G401 (cell line): Measurements from ENCODE around the gene FUS. TPM values are rescaled to one million over a fixed set of nuclear protein-coding genes. Genes with fewer than 3 reads are reported as not detected.
A peak's percentile ranks its signal among the peaks of the same experiment; 100 is the strongest.
"Not testable (repeated sequence)": the region's sequence is repeated elsewhere in the genome, so short reads cannot be mapped to it uniquely, and the experiment has no call there.

Experiments
- DNase-seq: peaks from one replicate; pipeline ENCODE4 v3.0.0-alpha.2; 2015; ENCODE audit warnings: low spot score
- in situ Hi-C: cut with HindIII; loops from 2 replicates; pipeline ENCODE4 v1.10.0; 2016; ENCODE audit warnings: low sequenced_read_pairs, mixed read lengths
- total RNA-seq: library from RNA; depleted of rRNA; stranded (reverse); fragments of >200 nt; shearing (Covaris generic); gene quantifications from 2 replicates; pipeline ENCODE4 v1.2.3, GENCODE V29; 2014

FUS gene
- total RNA-seq, 1 experiment from 2014 or later = 70.0 TPM

DNA sequence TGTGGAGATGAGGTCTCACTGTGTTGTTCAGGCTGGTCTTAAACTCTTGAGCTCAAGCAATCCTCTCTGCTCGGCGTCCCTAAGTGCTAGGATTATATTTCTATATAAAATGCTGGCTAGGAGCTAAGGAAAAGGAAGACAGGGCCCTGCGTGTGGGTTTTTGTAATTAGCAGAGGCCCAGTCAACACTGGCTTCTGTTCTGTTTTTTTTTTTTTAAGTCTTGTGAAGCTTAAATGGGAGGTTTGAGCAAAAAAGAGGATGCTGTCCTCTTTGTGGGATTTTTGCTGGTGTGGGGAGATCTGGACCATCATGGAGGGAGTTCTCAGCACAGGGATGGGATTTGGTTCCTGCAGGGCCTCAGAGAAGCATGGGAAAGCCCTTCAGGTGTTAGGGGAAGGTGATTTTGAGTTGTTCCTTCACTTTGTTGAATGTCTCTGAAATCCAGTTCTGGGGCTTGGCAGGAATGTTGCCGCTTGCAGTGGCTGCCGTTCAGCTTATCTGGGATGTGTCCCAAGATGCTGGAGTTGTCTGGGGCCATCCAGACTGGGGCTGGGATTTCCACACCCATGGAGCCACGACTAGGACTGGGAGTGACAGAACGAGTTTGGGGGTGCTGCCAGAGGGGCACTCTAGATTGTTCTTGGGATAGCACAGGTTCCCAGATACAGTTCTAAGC lies 18.4 kb downstream of the FUS start:
- no peak for DNase-seq
- in situ Hi-C loops = no loop called here

DNA sequence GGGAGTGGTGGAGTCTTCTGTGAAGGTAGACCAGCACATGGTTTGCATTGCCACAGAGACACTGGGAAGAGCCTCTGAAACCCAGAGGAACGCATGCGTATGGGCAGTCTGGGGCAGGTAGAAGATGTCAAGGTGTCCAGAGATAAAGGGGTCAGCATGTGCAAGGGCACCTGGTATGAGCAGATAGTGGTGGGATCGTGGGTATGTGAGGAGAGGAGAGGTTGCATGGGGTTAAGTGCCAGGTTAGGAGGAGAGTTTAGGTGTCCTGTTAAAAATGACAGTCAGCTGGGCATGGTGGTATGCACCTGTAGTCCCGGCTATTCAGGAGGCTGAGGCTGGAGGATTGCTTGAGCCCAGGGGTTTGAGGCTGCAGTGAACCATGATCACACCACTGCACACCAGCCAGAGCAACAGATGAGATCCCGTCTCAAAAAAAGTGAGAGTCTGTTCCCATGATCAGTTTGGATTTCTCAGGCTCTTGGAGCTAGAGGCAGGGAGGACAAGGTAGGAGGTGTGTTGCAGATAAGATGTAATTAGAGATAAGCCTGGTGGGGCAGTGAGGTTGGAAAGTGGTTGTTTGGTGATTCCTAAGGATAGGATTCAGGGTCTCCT lies 19.6 kb downstream of the FUS start:
- DNase-seq = no peak
- in situ Hi-C loops = no loop called here

DNA sequence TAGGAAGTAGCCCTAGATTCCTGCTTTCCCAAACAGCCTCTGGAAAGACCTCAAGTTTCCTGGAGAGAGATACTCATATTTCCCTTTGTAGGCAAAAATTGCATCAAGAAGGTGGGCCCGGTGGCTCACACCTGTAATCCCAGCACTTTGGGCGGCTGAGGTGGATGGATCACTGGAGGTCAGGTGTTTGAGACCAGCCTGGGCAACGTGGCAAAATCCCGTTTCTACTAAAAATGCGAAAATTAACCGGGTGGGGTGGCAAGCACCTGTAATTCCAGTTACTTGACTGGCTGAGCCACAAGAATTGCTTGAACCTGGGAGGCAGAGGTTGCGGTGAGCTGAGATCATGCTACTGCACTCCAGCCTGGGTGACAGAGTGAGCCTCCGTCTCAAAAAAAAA lies 20.2 kb downstream of the FUS start:
- in situ Hi-C loops = not testable (repeated sequence)

DNA sequence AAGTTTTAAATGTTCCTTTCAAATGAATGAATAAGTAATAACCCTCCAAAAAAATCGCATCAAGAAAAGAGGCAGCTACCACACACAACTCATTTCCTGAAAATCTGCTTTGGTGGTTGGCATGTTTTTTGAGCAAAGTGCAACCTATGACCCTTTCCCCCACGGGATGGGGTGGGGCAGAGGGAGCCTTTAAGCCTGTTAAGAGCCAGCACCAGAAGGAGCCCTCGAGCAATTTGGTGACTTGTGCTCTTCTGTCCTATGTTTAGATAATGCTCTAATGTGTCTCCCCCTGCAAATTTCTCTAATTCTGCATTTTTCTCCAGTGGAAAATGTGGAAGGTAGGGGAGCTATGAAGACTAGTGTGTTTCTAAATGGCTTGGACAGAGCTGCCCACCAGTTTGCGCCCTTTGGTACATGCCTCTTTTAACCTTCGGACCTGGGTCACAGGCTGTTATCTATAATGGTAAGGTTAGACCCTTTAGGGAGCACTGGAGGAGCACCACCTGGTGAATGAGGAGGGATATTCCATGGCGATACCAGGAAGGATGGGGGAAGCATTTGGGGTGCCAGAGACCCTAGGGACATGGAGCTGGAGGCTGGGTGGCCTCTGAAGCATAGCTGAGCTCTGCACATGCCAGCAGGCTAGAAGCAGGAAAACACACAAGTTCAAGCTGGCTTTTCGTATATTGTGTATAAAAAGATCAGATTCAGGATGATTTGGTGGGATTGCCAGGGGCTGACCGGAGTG lies 21.1 kb downstream of the FUS start:
- DNase-seq = no peak
- in situ Hi-C loops = no loop called here

More for the DNA sequence above, 20.2 kb downstream of the FUS start:
- DNase-seq = not testable (repeated sequence)

DNA sequence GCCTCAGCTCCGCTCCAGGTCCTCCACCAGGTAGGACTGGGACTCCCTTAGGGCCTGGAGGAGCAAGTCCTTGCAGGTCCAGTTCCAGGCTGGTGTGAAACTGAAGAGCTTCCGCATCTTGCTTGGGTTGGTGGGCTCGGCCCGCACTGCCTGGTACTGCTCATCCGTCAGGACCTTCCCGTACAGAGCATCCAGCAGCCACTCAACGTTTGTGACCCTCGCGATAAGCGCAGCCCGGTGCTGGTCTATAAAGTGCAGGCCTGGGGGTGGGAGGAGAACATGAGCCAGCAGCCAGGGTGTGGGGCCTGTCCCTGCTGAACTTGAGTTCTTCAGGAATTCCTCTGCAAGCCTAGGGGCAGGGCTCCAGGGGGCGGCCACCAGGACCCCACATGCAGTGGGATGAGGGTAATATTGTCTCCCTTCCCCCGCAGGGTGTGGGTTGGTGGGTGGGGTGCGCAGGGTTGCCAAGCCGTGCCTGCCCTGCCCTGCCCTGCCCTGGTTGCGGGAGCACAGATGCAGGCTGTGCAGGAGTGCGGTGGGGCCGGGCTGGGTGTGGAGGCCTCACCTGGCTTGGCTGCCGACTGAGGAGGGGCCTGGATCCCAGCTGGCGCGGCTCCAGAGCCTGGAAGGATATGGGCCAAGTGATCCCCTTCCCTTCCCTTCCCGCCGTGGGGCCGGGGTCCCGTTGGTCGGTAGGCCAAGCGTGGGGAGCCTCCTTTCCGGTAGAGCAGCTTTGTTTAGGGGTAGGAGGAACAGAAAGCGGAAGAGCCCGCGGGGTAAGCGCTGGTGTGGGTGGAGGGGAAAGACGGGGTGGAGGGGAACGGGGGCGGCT lies 21.9 kb downstream of the FUS start:
- in situ Hi-C loops = no loop called here
- peak; percentile 38 for DNase-seq

DNA sequence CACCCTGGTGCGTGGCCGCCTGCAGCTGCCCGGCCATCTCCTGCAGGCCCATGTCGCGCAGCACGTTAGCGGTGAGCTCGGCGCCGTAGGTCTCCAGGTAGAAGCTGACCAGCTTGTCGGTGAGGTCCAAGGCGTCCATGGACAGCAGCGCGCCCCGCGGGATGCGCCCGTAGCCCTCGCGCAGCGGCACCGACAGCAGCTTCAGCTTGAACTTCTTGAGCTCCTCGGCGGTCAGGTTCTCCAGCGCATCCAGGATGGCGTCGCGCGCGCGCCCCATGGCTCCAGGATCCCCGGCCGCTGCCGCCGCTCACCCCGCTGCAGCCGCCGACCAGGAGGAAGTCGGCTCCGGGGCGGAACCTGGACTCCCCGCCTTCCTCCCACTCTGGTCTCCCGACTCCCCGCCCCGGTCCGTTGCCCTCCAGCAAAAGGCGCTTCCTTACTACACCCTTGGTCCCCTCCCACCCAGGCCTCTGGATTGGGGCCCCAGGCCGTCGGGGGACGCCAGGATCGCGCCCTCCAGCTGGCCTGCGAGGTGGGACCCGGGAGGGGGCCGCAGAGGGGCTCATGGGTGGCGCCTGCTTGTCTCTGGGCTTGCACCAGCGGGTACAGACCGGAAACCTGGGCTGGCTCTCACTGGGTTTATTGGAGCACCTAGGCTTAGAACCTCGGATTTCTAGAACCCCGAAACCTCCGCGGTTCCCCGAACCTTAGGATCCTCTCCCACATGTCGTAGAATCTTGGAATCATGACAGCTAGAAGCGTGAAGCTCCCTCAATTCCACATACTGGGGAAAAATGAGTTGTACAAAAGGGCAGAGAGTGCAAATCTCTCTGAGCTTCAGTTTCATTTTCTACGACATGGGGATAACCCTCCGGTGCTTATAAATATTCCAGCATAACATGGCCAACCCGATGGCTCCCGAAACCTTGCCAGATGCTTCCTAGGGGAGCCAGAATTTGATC lies 22.8 kb downstream of the FUS start, which contains the start of gene PYCARD:
PYCARD (minus strand) TSS at position 347 of the 962 bp plus-strand sequence; CDS start at position 277, 70 bp downstream.
- peak; percentile 53 for DNase-seq
- in situ Hi-C loops = no loop called here

DNA sequence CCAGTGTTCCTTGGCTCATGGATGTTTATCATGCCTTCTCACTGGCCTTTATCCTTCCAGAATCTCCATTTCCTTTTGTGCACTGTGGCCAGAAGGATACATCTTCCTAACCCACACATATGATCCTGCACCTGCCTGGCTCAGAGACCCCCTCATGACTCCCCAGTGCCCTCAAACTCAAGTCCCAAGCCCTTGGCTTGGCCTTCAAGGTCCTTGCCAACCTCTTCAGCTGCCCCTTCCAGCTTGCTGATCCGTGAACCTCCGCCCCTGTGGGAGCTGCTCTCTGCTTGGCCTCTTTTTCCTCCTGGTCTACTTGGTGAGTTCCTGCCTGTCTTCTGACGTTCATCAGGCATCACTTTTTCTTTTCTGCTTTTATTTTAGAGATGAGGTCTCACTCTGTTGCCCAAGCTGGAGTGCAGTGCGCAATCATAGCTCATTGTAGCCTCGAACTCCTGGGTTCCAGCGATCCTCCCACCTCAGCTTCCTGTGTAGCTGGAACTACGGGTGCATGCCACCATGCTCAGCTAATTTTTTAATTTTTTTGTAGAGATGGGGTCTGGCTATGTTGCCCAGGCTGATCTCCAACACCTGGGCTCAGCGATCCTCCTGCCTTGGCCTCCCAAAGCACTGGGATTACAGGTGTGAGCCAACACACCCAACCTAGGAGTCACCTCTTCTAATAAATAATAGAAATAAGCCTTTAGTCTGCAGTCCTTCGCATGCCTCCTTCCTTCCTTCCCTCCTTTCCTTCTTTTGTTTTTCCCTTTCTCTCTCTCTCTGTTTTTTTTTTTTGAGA lies 25.1 kb downstream of the FUS start:
- in situ Hi-C loops = no loop called here
- no peak for DNase-seq

DNA sequence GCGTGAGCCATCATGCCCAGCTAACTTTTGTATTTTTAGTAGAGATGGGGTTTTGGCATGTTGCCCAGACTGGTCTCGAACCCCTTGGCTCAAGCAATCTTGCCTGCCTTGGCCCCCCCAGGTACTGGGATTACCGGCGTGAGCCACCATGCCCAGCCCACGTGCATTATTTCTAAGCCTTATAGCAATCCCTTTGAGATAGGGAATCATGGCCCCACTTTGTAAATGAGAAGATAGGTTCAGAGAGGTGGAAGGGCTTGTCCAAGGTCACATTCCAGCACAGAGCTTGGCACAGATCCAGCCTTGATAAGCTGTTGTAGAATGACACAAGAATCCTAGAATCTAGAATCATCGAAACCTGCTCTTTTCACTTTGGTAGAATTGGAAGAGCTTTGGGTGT lies 26.8 kb downstream of the FUS start:
- in situ Hi-C loops = no loop called here
- DNase-seq = no peak

DNA sequence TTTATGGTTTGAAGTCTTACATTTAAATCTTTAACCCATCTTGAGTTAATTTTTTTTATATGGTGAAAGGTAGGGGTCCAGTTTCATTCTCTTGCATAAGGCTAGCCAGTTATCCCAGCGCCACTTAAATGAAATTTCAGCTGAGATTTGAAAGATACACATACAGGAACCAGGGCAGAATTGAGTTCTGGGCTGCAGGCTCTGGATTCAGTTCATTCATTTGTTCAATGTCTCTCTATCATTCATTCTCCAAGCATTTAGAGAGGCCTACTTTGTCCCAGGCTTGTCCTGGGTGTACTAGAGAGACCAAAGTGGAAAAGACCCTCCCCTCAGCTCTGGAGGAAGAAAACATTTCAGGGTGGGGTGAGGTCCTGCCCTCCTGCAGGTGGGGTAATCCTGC lies 33.4 kb downstream of the FUS start:
- in situ Hi-C loops = no loop called here
- DNase-seq = no peak

DNA sequence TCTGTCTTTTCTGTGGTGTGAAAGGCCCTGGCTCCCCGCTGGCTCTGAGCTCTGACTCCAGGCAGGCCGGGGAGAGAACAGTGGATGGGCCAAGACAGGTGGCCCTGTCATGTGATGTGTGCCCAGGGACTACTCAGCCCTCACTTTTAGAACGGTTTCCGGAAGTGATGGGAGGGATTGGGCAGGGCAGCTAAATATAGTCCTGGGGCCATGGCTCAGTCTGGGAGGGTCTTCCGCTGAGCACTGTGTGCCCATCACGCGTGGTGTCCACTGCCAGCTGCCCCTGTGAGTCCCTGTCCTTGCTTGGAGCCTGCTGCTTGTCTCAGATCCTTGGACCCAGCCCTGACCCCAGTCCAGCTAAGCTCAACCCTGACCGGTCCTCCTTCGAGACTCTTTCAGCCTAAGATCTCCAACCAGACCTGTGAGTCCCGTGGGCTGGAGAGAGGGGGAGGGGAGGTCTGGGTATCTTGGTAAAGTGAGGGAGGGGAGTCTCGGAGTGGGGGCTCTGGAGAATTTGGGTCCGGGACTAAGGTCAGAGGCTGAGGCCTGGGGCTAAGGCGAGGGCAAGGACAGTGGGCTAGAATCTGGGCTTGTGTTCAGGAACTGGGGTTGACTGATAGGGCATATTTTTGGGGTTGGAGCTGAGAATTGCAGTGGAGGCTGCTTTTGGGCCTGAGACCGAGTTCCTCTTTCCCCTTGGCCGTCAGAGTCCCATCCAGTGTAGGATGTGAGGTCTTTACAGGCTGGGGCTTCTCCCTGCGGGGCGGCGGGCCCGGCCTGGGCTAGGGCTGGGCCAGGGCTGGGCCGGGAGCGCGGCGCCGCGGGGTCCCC lies 34.2 kb downstream of the FUS start, which contains the start of gene TRIM72:
TRIM72 (plus strand) TSS at position 243 of the 831 bp plus-strand sequence. CDS start 620 bp downstream, outside the sequence.
- in situ Hi-C loops = no loop called here
- DNase-seq = peak; percentile 56

DNA sequence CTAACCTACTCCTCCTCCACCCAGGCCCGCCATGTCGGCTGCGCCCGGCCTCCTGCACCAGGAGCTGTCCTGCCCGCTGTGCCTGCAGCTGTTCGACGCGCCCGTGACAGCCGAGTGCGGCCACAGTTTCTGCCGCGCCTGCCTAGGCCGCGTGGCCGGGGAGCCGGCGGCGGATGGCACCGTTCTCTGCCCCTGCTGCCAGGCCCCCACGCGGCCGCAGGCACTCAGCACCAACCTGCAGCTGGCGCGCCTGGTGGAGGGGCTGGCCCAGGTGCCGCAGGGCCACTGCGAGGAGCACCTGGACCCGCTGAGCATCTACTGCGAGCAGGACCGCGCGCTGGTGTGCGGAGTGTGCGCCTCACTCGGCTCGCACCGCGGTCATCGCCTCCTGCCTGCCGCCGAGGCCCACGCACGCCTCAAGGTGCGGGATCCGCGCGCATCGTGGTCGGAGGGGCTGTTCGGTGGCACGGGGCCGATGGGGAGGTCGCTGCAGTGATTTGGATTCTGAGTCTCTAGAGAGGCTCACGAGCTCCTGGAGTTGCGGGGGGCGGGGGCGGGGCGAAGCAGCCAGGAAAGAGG lies 34.9 kb downstream of the FUS start:
- peak; percentile 48 for DNase-seq

DNA sequence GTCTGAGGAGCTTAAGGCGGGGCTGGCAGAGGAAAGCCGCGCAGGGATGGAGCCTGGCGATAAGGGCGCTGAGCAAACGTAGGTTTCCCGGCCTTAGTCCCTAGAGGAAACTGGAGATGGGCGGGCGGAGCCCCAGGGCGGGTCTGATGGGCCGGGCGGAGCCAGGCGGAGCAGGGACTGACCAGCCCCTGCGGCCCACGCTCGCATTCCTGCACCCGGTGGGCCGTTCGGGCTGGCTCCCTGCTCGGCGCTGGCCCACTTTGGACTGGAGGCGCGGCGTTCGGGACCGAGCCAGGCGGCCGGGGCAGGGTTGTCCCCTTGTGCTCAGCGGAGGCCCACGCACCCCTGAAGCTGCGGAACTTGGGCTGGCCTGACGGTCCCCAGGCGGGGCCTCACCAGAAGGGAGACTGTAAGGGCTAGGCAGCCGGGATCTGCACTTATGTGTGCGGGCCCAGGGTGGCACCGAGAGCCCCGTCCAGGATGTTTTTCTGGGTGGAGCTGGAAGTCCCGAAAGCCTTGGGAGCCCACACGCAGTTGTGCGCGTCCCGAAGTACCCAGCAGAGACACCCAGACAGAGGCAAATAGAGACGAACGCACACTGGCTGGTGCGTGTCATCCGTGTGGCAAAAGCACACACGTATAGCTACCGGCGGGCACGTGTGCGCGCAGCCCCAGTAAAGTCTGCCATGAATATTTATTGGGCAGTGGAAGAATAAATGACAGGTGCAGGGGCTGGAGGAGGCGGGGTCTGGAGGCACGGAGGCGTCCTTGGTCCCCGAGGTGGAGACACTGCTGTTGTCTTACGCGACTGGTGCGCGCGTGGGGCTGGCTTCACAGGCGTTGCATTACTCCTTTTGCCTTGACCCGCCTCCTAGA lies 35.6 kb downstream of the FUS start:
- in situ Hi-C loops = no loop called here

More for the DNA sequence above, 34.9 kb downstream of the FUS start:
- in situ Hi-C loops = no loop called here

DNA sequence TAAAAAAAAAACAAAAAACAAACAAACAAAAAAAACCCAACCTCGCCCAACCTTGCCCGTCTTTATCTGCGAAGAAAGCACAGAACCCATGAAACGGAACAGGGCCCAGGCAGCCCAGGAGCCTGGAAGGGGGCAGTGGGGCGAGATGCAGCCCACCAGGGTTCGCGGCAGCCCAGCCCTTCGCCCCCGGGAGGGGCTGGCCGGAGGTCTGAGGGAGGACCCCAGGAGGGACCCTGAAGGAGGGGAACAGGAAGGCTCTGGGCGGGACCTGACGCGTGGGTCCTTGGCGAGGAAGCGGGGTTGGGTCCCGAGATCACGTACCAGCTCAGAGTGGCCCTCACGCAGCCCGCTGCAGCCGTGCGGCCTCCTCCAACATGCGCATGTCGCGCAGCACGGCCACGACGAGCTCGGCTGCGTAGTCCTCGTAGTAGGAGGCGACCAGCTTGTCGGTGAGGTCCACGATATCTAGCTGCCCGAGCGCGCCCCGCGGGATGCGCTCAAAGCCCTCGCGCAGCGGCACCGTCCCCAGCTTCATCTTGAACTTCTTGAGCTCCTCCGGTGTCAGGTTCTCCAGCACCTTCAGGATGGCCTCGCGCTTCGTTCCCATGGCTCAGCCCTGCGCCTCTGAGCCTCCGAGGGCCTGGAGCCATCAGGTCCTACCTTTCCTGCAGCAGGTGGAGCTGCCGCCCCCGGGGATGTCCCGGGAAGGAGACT lies 36.6 kb downstream of the FUS start, which contains the start of gene PYDC1:
PYDC1 (minus strand) TSS at position 714 of the 714 bp plus-strand sequence; CDS start at position 607, 107 bp downstream.
- in situ Hi-C loops = no loop called here

More for the DNA sequence above, 35.6 kb downstream of the FUS start:
- peak; percentile 90 for DNase-seq

DNA sequence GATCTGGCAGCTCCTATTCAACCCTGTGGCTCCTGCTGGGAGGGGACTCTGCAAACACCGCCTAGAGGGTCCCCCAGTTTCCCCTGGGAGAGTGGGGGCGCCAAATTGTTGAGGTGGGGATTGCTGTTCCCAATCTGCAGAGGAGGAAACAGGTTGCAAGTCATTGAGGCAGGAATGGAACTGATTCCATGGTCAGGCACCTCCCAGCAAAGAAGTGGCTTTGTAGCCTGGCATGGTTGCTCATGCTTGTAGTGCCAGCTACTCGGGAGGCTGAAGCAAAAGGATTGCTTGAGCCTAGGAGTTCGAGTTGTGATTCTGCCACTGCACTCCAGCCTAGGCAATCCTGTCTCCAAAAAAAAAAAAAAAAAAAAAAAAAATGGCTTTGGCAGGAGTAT lies 37.2 kb downstream of the FUS start:
- in situ Hi-C loops = no loop called here
- peak; percentile 57 for DNase-seq

More for the DNA sequence above, 36.6 kb downstream of the FUS start, which contains the start of gene PYDC1:
- DNase-seq = peak; percentile 67
